HepG2 (cell line): Measurements from ENCODE around the gene PIK3R4. TPM values are rescaled to one million over a fixed set of nuclear protein-coding genes. Genes with fewer than 3 reads are reported as not detected.

Source experiments
- ATAC-seq: fragments of 200-7000 bp; cut with Tn5 transposase; 3 replicates; pipeline ENCODE4 v1.9.1; 2020; ENCODE audit warnings: mild to moderate bottlenecking, moderate library complexity
- BruUV-seq: library from RNA; stranded (reverse); fragments of 400-500 nt; replicated peaks from 2 replicates; lab custom pipeline; 2021; lab: Mats Ljungman, UMichigan
- CTCF ChIA-PET: fragments of 300-600 bp; formaldehyde crosslinking; extraction: SDS; loops from one replicate; lab custom pipeline; 2021; ENCODE audit warnings: low total read pairs, inconsistent platforms, low intra/inter-chr PET ratio; lab: Yijun Ruan, JAX
- POLR2A ChIA-PET: fragments of 350-600 bp; sonication (Branson Sonifier 250); formaldehyde crosslinking; loops from one replicate; lab custom pipeline; 2020; ENCODE audit warnings: antibody characterized with exemption, inconsistent platforms; lab: Yijun Ruan, JAX
- DNase-seq: peaks from one replicate; pipeline ENCODE4 v3.0.0-alpha.2; 2015; ENCODE audit warnings: low spot score
- FAIRE-seq: peaks from 3 replicates; lab custom pipeline; 2011; peaks lifted over from hg19 to GRCh38; lab: Jason Lieb, UNC
- H2AFZ ChIP-seq: one replicate; pipeline ENCODE4 v1.6.1; 2011; ENCODE audit warnings: low read length, inconsistent platforms
- H3K27ac ChIP-seq: fragments of 300-600 bp; 3 replicates; pipeline ENCODE4 v1.8.0; 2011; ENCODE audit warnings: mixed run types, mild to moderate bottlenecking, mixed read lengths, low read length, inconsistent platforms; ENCODE audit not compliant: insufficient read depth; ENCODE audit errors: extremely low read length
- H3K27me3 ChIP-seq, 2 experiments: fragments of 200-600 bp in 1 of 2; 2 replicates in 1 of 2; 3 replicates in 1 of 2; pipeline versions ENCODE4 v1.6.0 to v1.8.0; 2011; ENCODE audit warnings: low read length in 2 of 2, mild to moderate bottlenecking in 2 of 2, moderate library complexity in 2 of 2, inconsistent platforms in 1 of 2; ENCODE audit not compliant: insufficient read depth in 2 of 2, control insufficient read depth in 1 of 2
- H3K36me3 ChIP-seq, 2 experiments: fragments of 200-600 bp in 1 of 2; replicated peaks in 1 of 2; 2 replicates in 1 of 2; 3 replicates in 1 of 2; pipeline versions ENCODE4 v1.5.1 to v1.8.0; 2011; ENCODE audit warnings: low read length in 2 of 2, inconsistent platforms in 1 of 2; ENCODE audit not compliant: insufficient read depth in 2 of 2, control insufficient read depth in 1 of 2
- H3K4me1 ChIP-seq: 2 replicates; pipeline ENCODE4 v1.5.1; 2012; ENCODE audit warnings: low read length, inconsistent platforms; ENCODE audit not compliant: insufficient read depth
- H3K4me2 ChIP-seq: 2 replicates; pipeline ENCODE4 v1.6.0; 2011; ENCODE audit warnings: low read depth, low read length, inconsistent platforms
- H3K4me3 ChIP-seq, 3 experiments: fragments of 200-600 bp in 1 of 3; sonication (generic), shearing (Covaris generic) in 1 of 3; replicated peaks in 1 of 3; 2 replicates each; pipeline ENCODE4 v1.5.1; 2011 to 2016; ENCODE audit warnings: low read length in 3 of 3, inconsistent platforms in 2 of 3, low read depth in 2 of 3, mild to moderate bottlenecking in 2 of 3, control low read depth in 1 of 3, mixed read lengths in 1 of 3; ENCODE audit not compliant: insufficient read depth in 1 of 3
- H3K79me2 ChIP-seq: one replicate; pipeline ENCODE4 v1.6.1; 2011; ENCODE audit warnings: low read length, inconsistent platforms; ENCODE audit not compliant: insufficient read depth
- H3K9ac ChIP-seq: 2 replicates; pipeline ENCODE4 v1.6.0; 2011; ENCODE audit warnings: mild to moderate bottlenecking, low read depth, low read length, inconsistent platforms; ENCODE audit not compliant: insufficient read depth
- H3K9me3 ChIP-seq: 2 replicates; pipeline ENCODE4 v1.5.1; 2012; ENCODE audit warnings: mild to moderate bottlenecking, low read length
- H4K20me1 ChIP-seq: 2 replicates; pipeline ENCODE4 v1.6.0; 2011; ENCODE audit warnings: inconsistent platforms, mild to moderate bottlenecking, low read length, moderate library complexity; ENCODE audit not compliant: insufficient read depth
- AGO1 ChIP-seq: fragments of 200-400 bp; formaldehyde crosslinking; IDR thresholded peaks from 2 replicates; pipeline ENCODE4 v1.6.1; 2017; ENCODE audit warnings: mild to moderate bottlenecking, low read depth, low read length, moderate library complexity; ENCODE audit not compliant: poor library complexity, severe bottlenecking
- ATRX ChIP-seq: sonication (generic); formaldehyde crosslinking; IDR thresholded peaks from 2 replicates; pipeline ENCODE4 v1.4.0; 2020; ENCODE audit warnings: missing genetic modification reagents, borderline replicate concordance
- ELF3 ChIP-seq: IDR thresholded peaks from 2 replicates; pipeline ENCODE4 v1.6.1; 2016; ENCODE audit warnings: missing genetic modification reagents, missing compliant biosample characterization
- ESRRA ChIP-seq: sonication (generic); formaldehyde crosslinking; IDR thresholded peaks from 2 replicates; pipeline ENCODE4 v1.5.1; 2020; ENCODE audit warnings: mild to moderate bottlenecking, low read depth, missing genetic modification reagents
- HOXA7 ChIP-seq: sonication (generic); formaldehyde crosslinking; IDR thresholded peaks from 2 replicates; pipeline ENCODE4 v1.8.1; 2022; ENCODE audit warnings: mild to moderate bottlenecking, missing genetic modification reagents, moderate library complexity
- ISX ChIP-seq: sonication (generic); formaldehyde crosslinking; conservative IDR thresholded peaks from 2 replicates; pipeline ENCODE4 v1.5.0; 2020; ENCODE audit warnings: missing genetic modification reagents
- MYNN ChIP-seq: sonication (generic); formaldehyde crosslinking; IDR thresholded peaks from 2 replicates; pipeline ENCODE4 v1.4.0; 2020; ENCODE audit warnings: mild to moderate bottlenecking, low read depth, missing genetic modification reagents
- PAWR ChIP-seq: sonication (generic); formaldehyde crosslinking; IDR thresholded peaks from 2 replicates; pipeline ENCODE4 v1.4.0; 2020; ENCODE audit warnings: missing genetic modification reagents, mild to moderate bottlenecking, borderline replicate concordance
- POLR2AphosphoS5 ChIP-seq: IDR thresholded peaks from 2 replicates; pipeline ENCODE4 v1.6.1; 2012; ENCODE audit warnings: low read depth, low read length
- RAD51 ChIP-seq: fragments of 450-650 bp; IDR thresholded peaks from 2 replicates; pipeline ENCODE4 v1.6.1; 2016; ENCODE audit warnings: borderline replicate concordance
- STAG1 ChIP-seq: sonication (generic); formaldehyde crosslinking; IDR thresholded peaks from 2 replicates; pipeline ENCODE4 v1.4.0; 2020; ENCODE audit warnings: missing genetic modification reagents
- ZKSCAN5 ChIP-seq: sonication (generic); formaldehyde crosslinking; IDR thresholded peaks from 2 replicates; pipeline ENCODE4 v1.5.1; 2020; ENCODE audit warnings: mild to moderate bottlenecking, missing genetic modification reagents
- ZNF124 ChIP-seq: sonication (generic); formaldehyde crosslinking; IDR thresholded peaks from 2 replicates; pipeline ENCODE4 v1.4.0; 2020; ENCODE audit warnings: missing genetic modification reagents
- ZNF281 ChIP-seq: sonication (generic); formaldehyde crosslinking; IDR thresholded peaks from 2 replicates; pipeline ENCODE4 v1.4.0; 2020; ENCODE audit warnings: missing genetic modification reagents, borderline replicate concordance
- ZNF3 ChIP-seq: IDR thresholded peaks from 2 replicates; pipeline ENCODE4 v1.7.0; 2017; ENCODE audit warnings: inconsistent platforms
- ZNF317 ChIP-seq: sonication (generic); formaldehyde crosslinking; IDR thresholded peaks from 2 replicates; pipeline ENCODE4 v1.5.0; 2020; ENCODE audit warnings: mild to moderate bottlenecking, missing genetic modification reagents
- ZNF460 ChIP-seq: sonication (generic); formaldehyde crosslinking; IDR thresholded peaks from 2 replicates; pipeline ENCODE4 v1.5.1; 2020; ENCODE audit warnings: missing genetic modification reagents, mild to moderate bottlenecking, borderline replicate concordance
- ZNF879 ChIP-seq: sonication (generic); formaldehyde crosslinking; IDR thresholded peaks from 2 replicates; pipeline ENCODE4 v1.8.1; 2023; ENCODE audit warnings: missing genetic modification reagents
- WGBS: methylation state at CpG from one replicate; pipeline ENCODE4 v1.1.6; 2017; ENCODE audit warnings: low lambda C conversion rate; 5-methylcytosine and 5-hydroxymethylcytosine counted together
- in situ Hi-C: cut with HindIII; loops from 2 replicates; pipeline ENCODE4 v1.10.0; 2017; ENCODE audit warnings: low pct_unique_long_range_greater_than_20kb; ENCODE audit not compliant: extremely low pct_ligation_motif_present
- intact Hi-C: fragments of 100-400 bp; cut with micrococcal nuclease; formaldehyde crosslinking; loops from one replicate; pipeline ENCODE4 v1.10.0; 2022; ENCODE audit not compliant: unreplicated experiment
- polyA plus RNA-seq, 8 experiments: library from polyadenylated mRNA; depleted of rRNA in 3 of 8; stranded (reverse) in 7 of 8; unstranded in 1 of 8; fragments of >200 nt; fragmentation: Illumina TruSeq in 4 of 8; extraction: Trizol in 4 of 8; gene quantifications; 2 replicates each; pipeline versions ENCODE4 v1.2.1 to v1.2.3, GENCODE V29; 2011 to 2016; ENCODE audit warnings: low read depth in 4 of 8, missing spikeins in 1 of 8, mixed read lengths in 1 of 8; ENCODE audit not compliant: insufficient read depth in 1 of 8
- total RNA-seq, 5 experiments: library from RNA; depleted of rRNA; stranded (reverse); fragments of >200 nt; fragmentation: Illumina TruSeq; extraction: Trizol; gene quantifications; 2 replicates each; pipeline ENCODE4 v1.2.3, GENCODE V29; 2016; ENCODE audit warnings: low read depth in 1 of 5

Gene PIK3R4
- total and polyA plus RNA-seq, 2 of the 13 experiments (the other 11 are each of a cell fraction or from before 2014, with no cell fraction given): 22.4 to 26.0 TPM

GRCh38 chr3:130671545-130672312 lies 74.9 kb downstream of the PIK3R4 start:
- Histone ChIP-seq H3K9ac (no peak overlapping the region), H3K79me2 (no peaks in the 10 kb centered on the region), H2AFZ (no peak overlapping the region), H3K27ac (no peak overlapping the region), H3K9me3 (no peaks in the 10 kb centered on the region), H4K20me1 (no peaks in the 10 kb centered on the region), H3K4me3 (no peak overlapping the region), H3K36me3 (peaks cover 0 to 15% of the 10 kb centered on the region in 2 experiments; a peak in 3 of 5 replicates), H3K27me3 (no peaks in the 10 kb centered on the region), H3K4me2 (no peak overlapping the region), H3K4me1 (no peaks in the 10 kb centered on the region)
- no peak for ATAC-seq
- intact Hi-C loops: no loop called here
- BruUV-seq: no TSS peak
- 92% methylated on average over 2 of the region's 2 CpGs for WGBS
- POLR2A ChIA-PET: no interaction called here
- in situ Hi-C loops: no loop called here
- FAIRE-seq: no peak
- TF ChIP-seq ZNF124 (CRISPR knock-in tag) (no peak), ZKSCAN5 (CRISPR knock-in tag) (no peak), PAWR (CRISPR knock-in tag) (no peak)
- DNase-seq: no peak
- CTCF ChIA-PET: no interaction called here

- ChIA-PET CTCF (no interaction called here), POLR2A (no interaction called here)
- intact Hi-C loops: no loop called here
- TF ChIP-seq ZNF281 (CRISPR knock-in tag) (no peak), RAD51 (no peak), ZNF317 (CRISPR knock-in tag) (no peak), MYNN (CRISPR knock-in tag) (no peak), ATRX (no peak), POLR2AphosphoS5 (no peak), STAG1 (CRISPR knock-in tag) (no peak), ESRRA (CRISPR knock-in tag) (no peak), ZNF3 (CRISPR knock-in tag) (no peak), ZNF879 (CRISPR knock-in tag) (no peak), HOXA7 (no peak), ELF3 (CRISPR knock-in tag) (no peak), ZNF460 (CRISPR knock-in tag) (no peak), AGO1 (no peak), ISX (CRISPR knock-in tag) (no peak)
These were observed 76.9 kb downstream of the PIK3R4 start for GRCh38 chr3:130669740-130670139.

More at GRCh38 chr3:130669740-130670139, 76.9 kb downstream of the PIK3R4 start:
- FAIRE-seq (no peak), ATAC-seq (no peak), DNase-seq (no peak)
- peaks cover 0 to 10% of the 10 kb centered on the region in 2 experiments; a peak in 3 of 5 replicates for H3K36me3 ChIP-seq
- no peak overlapping the region for H3K9ac ChIP-seq
- no peaks in the 10 kb centered on the region for H3K79me2 ChIP-seq
- BruUV-seq: no TSS peak
- H3K27ac ChIP-seq: no peak overlapping the region
- no peaks in the 10 kb centered on the region for H4K20me1 ChIP-seq
- H3K4me3 ChIP-seq: no peak overlapping the region
- H2AFZ ChIP-seq: no peak overlapping the region
- H3K4me2 ChIP-seq: no peak overlapping the region
- 94% methylated on average over 2 of the region's 2 CpGs for WGBS
- no peaks in the 10 kb centered on the region for H3K9me3 ChIP-seq
- H3K4me1 ChIP-seq: no peaks in the 10 kb centered on the region
- in situ Hi-C loops: no loop called here
- H3K27me3 ChIP-seq: no peaks in the 10 kb centered on the region
